SH-SY5Y (cell line): Measurements from ENCODE around the gene NUP188.

Experiments used
- GATA2 ChIP-seq: IDR thresholded peaks from 2 replicates; pipeline ENCODE4 v1.6.1; 2011; ENCODE audit warnings: mild to moderate bottlenecking, low read depth, low read length
- GATA3 ChIP-seq: IDR thresholded peaks from 2 replicates; pipeline ENCODE4 v1.6.1; 2011; ENCODE audit warnings: low read depth, mild to moderate bottlenecking, low read length, moderate library complexity

DNA sequence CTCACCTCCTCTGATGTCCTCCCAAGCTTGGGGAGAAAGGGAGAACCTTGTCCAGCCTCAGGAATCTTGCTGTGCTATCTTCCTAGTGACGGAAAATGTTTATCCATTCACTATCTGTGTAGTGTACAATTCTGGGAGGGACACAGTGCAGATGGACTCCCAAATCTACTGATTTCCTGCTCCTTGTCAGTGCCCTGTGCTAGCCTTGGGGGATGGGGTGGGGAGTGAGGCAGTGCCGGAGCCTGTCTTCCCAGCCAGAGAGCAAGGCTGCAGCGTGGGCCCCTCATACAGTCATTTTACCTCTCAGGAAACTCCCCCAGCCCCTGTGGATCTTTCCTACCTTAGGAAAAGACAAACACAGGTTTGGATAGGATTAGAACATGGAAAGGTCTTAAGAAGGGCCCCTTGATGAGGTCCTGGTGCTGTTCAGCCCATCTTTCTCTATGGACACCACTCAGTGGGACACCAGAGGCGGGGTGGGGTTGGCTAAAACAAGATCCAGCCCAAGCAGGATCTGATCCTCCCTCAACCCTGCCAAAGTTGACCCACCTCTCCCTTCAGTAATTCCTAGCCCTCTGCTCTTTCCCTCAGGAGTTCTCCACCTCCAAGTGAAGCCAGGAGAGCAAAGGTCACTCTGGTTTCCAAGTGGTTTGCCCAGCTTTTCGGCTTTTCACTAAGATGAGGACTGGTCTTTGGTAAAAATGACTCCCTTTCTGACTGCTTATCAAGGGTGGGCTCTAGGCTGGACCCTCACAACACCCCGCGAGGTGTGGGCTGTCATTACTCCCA, 3.5 kb upstream of the NUP188 start:
- no peak for TF ChIP-seq GATA3
- no peak for TF ChIP-seq GATA2
